Neuron (in vitro differentiated cells): ENCODE measurements around the gene MED15.

Experiments used
- H2AFZ ChIP-seq: one replicate; pipeline ENCODE4 v1.6.1; 2013; ENCODE audit warnings: low read depth, mild to moderate bottlenecking, inconsistent platforms, low read length, moderate library complexity
- H3K27me3 ChIP-seq: one replicate; pipeline ENCODE4 v1.6.1; 2013; ENCODE audit warnings: low read length; ENCODE audit not compliant: insufficient read depth
- H3K36me3 ChIP-seq: one replicate; pipeline ENCODE4 v1.6.1; 2013; ENCODE audit warnings: low read length; ENCODE audit not compliant: insufficient read depth
- H3K4me1 ChIP-seq: one replicate; pipeline ENCODE4 v1.6.1; 2013; ENCODE audit warnings: low read length; ENCODE audit not compliant: insufficient read depth
- H3K4me3 ChIP-seq: 2 replicates; pipeline ENCODE4 v1.5.1; 2013; ENCODE audit warnings: mild to moderate bottlenecking, low read length, moderate library complexity
- H3K9me3 ChIP-seq: one replicate; pipeline ENCODE4 v1.6.1; 2013; ENCODE audit warnings: low read length

The MED15 gene

GRCh38 chr22:20549232-20549841 is 41.9 kb downstream of the MED15 start:
- Histone ChIP-seq H3K4me1 (peaks cover 7% of the 10 kb centered on the region), H2AFZ (no peak overlapping the region), H3K27me3 (no peaks in the 10 kb centered on the region), H3K9me3 (no peaks in the 10 kb centered on the region), H3K36me3 (peaks cover 39% of the 10 kb centered on the region), H3K4me3 (no peak overlapping the region)

- H2AFZ ChIP-seq: no peak overlapping the region
- no peaks in the 10 kb centered on the region for H3K27me3 ChIP-seq
- no peak overlapping the region for H3K4me3 ChIP-seq
- no peaks in the 10 kb centered on the region for H3K9me3 ChIP-seq
- H3K4me1 ChIP-seq: peaks cover 7% of the 10 kb centered on the region
- peaks cover 42% of the 10 kb centered on the region for H3K36me3 ChIP-seq
Measured at GRCh38 chr22:20550057-20550817, 42.8 kb downstream of the MED15 start.

- Histone ChIP-seq H2AFZ (no peak overlapping the region), H3K4me3 (no peak overlapping the region), H3K9me3 (no peaks in the 10 kb centered on the region), H3K36me3 (peaks cover 43% of the 10 kb centered on the region), H3K4me1 (peaks cover 7% of the 10 kb centered on the region), H3K27me3 (no peaks in the 10 kb centered on the region)
Measured at GRCh38 chr22:20550851-20551744, 43.7 kb downstream of the MED15 start.

GRCh38 chr22:20551805-20552442 is 44.5 kb downstream of the MED15 start:
- Histone ChIP-seq H3K4me3 (no peak overlapping the region), H3K27me3 (no peaks in the 10 kb centered on the region), H3K4me1 (peaks cover 7% of the 10 kb centered on the region), H3K36me3 (peaks cover 48% of the 10 kb centered on the region), H3K9me3 (peaks cover 2% of the 10 kb centered on the region), H2AFZ (no peak overlapping the region)

GRCh38 chr22:20552443-20553401 is 45.3 kb downstream of the MED15 start:
- Histone ChIP-seq H3K9me3 (peaks cover 6% of the 10 kb centered on the region), H3K4me3 (no peak overlapping the region)

GRCh38 chr22:20553947-20554741 is 46.7 kb downstream of the MED15 start:
- peaks cover 15% of the 10 kb centered on the region for H3K9me3 ChIP-seq
- H3K36me3 ChIP-seq: peaks cover 67% of the 10 kb centered on the region
- no peak overlapping the region for H2AFZ ChIP-seq
- H3K4me3 ChIP-seq: no peak overlapping the region
- H3K27me3 ChIP-seq: no peaks in the 10 kb centered on the region
- H3K4me1 ChIP-seq: peaks cover 7% of the 10 kb centered on the region

More at GRCh38 chr22:20552443-20553401, 45.3 kb downstream of the MED15 start:
- Histone ChIP-seq H2AFZ (no peak overlapping the region), H3K4me1 (peaks cover 7% of the 10 kb centered on the region), H3K36me3 (peaks cover 55% of the 10 kb centered on the region), H3K27me3 (no peaks in the 10 kb centered on the region)

DNA sequence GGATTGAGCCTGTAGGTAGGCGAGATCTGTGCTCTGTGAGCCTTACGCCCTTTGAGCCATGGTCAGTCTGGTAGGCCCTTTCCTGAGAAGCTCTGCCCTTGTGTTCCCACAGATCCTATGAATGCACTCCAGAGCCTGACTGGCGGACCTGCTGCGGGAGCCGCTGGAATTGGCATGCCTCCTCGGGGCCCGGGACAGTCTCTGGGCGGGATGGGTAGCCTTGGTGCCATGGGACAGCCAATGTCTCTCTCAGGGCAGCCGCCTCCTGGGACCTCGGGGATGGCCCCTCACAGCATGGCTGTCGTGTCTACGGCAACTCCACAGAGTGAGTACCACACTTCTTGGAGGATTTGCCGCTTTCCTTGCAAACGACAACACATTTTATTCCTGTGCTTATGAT is 47.4 kb downstream of the MED15 start:
- Histone ChIP-seq H3K4me3 (no peak overlapping the region), H3K4me1 (peaks cover 7% of the 10 kb centered on the region), H3K27me3 (no peaks in the 10 kb centered on the region), H3K36me3 (peaks cover 74% of the 10 kb centered on the region), H2AFZ (no peak overlapping the region), H3K9me3 (peaks cover 18% of the 10 kb centered on the region)

DNA sequence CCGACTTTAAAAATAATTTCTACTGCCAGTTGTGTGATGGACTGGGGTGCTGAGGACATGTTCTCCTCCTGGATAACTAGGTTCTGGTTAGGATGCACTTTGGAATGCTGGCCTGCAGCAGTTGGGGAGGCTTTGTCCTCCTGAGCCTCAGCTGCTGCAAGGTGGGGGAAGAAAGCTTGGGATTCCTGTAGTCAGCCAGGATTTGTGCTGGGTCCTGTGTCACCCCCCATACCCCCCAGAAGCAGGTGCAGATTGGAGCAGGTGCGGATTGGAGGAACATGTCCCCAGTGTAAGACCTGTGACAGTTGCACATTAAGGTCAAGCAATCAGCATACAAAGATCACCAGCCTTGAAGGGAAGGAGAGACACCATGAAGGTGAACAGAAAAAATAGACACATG is 51.1 kb downstream of the MED15 start:
- H3K27me3 ChIP-seq: no peaks in the 10 kb centered on the region
- peaks cover 18% of the 10 kb centered on the region for H3K9me3 ChIP-seq
- no peak overlapping the region for H2AFZ ChIP-seq
- H3K4me3 ChIP-seq: no peak overlapping the region
- H3K36me3 ChIP-seq: peaks cover 65% of the 10 kb centered on the region
- H3K4me1 ChIP-seq: no peaks in the 10 kb centered on the region

- peaks cover 60% of the 10 kb centered on the region for H3K36me3 ChIP-seq
- H3K4me1 ChIP-seq: no peaks in the 10 kb centered on the region
- H3K9me3 ChIP-seq: peaks cover 18% of the 10 kb centered on the region
- H3K4me3 ChIP-seq: no peak overlapping the region
- no peak overlapping the region for H2AFZ ChIP-seq
- H3K27me3 ChIP-seq: no peaks in the 10 kb centered on the region
Measured at GRCh38 chr22:20559174-20559760, 51.9 kb downstream of the MED15 start.

DNA sequence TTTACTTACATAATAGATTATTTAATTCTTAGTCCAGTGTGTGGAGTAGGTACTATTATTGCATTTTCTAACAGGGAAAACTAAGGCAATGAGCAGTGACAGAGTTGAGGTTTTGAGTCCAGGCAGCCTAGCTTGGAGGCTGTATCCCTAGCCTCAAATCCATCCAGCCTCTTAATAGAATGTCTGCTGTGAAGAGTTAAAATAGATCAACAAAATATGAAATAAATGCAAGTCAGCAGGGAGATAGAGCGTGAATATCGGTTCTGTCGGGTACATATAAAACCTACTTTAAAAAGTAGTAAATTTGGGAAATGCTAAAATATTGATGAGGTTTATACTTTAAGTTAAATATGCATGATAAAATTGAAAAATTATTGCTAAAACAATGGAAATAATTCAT is 53.3 kb downstream of the MED15 start:
- H3K27me3 ChIP-seq: no peaks in the 10 kb centered on the region
- no peaks in the 10 kb centered on the region for H3K4me1 ChIP-seq
- no peak overlapping the region for H3K4me3 ChIP-seq
- H3K36me3 ChIP-seq: peaks cover 53% of the 10 kb centered on the region
- no peak overlapping the region for H2AFZ ChIP-seq
- H3K9me3 ChIP-seq: peaks cover 18% of the 10 kb centered on the region

DNA sequence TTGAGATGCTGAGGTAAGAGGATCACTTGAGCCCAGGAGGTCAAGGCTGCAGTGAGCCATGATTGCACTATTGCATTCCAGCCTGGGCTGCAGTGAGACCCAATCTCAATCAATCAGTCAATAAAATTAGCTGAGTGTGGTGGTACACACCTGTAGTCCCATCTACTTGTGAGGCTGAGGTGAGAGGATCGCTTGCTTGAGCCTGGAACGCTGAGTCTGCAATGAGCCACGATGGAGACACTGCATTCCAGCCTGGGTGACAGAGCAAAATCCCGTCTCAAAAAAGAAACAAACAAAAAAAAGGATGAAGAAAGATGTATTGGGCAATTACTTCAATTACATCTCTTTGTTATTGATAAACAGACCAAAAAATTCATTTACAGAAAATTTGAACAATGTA is 54.5 kb downstream of the MED15 start:
- Histone ChIP-seq H3K4me1 (no peaks in the 10 kb centered on the region), H3K9me3 (peaks cover 16% of the 10 kb centered on the region), H3K4me3 (no peak overlapping the region), H3K27me3 (no peaks in the 10 kb centered on the region), H3K36me3 (peaks cover 55% of the 10 kb centered on the region), H2AFZ (no peak overlapping the region)
